A549 (cell line): ENCODE results near the gene NSG2. TPM values are rescaled to one million over a fixed set of nuclear protein-coding genes. Genes with fewer than 3 reads are reported as not detected.

ENCODE experiments used
- ATAC-seq, 2 experiments: fragments of 200-7000 bp in 1 of 2; fragments of >200 bp in 1 of 2; cut with Nextera tagmentation in 1 of 2; cut with Tn5 transposase in 1 of 2; 3 replicates each; pipeline versions ENCODE4 v1.8.0 to v1.9.1; 2018 to 2020; ENCODE audit warnings: mild to moderate bottlenecking in 1 of 2, moderate library complexity in 1 of 2
- CTCF ChIA-PET: fragments of 300-600 bp; sonication (Branson Sonifier 250); formaldehyde crosslinking; extraction: SDS; loops from one replicate; lab custom pipeline; 2021; ENCODE audit warnings: antibody characterized with exemption, inconsistent platforms; lab: Yijun Ruan, JAX
- POLR2A ChIA-PET: fragments of 350-600 bp; formaldehyde crosslinking; extraction: SDS; loops from one replicate; lab custom pipeline; 2021; ENCODE audit warnings: antibody characterized with exemption, inconsistent platforms; lab: Yijun Ruan, JAX
- DNase-seq, 2 experiments: peaks; one replicate each; pipeline versions ENCODE4 v3.0.0 to v3.0.0-alpha.2; 2011 to 2016; ENCODE audit warnings: low read depth in 1 of 2, low spot score in 1 of 2
- FAIRE-seq: peaks from 2 replicates; lab custom pipeline; 2011; peaks lifted over from hg19 to GRCh38; lab: Jason Lieb, UNC
- H3K27ac ChIP-seq, 2 experiments: fragments of >200 bp; sonication (Bioruptor Twin); formaldehyde crosslinking; 3 replicates each; pipeline ENCODE4 v1.5.1; 2016 to 2017
- H3K4me1 ChIP-seq: fragments of >200 bp; sonication (Bioruptor Twin); formaldehyde crosslinking; 3 replicates; pipeline ENCODE4 v1.6.1; 2016
- H3K4me2 ChIP-seq: fragments of >200 bp; sonication (Bioruptor Twin); formaldehyde crosslinking; 3 replicates; pipeline ENCODE4 v1.6.1; 2016
- H3K4me3 ChIP-seq: fragments of >200 bp; sonication (Bioruptor Twin); formaldehyde crosslinking; 3 replicates; pipeline ENCODE4 v1.5.1; 2016
- H3K9me3 ChIP-seq: fragments of >200 bp; sonication (Bioruptor Twin); formaldehyde crosslinking; 3 replicates; pipeline ENCODE4 v1.6.1; 2016
- ATOH8 ChIP-seq: fragments of 250-450 bp; sonication (Bioruptor Pico); IDR thresholded peaks from 2 replicates; pipeline ENCODE4 v1.5.0; 2020; ENCODE audit warnings: low read depth, mild to moderate bottlenecking, moderate library complexity
- BCL3 ChIP-seq: fragments of >200 bp; sonication (Bioruptor Twin); formaldehyde crosslinking; IDR thresholded peaks from 3 replicates; pipeline ENCODE4 v1.6.1; 2016
- CBX2 ChIP-seq: fragments of 200-600 bp; sonication (generic); IDR thresholded peaks from 2 replicates; pipeline ENCODE4 v1.6.1; 2016; ENCODE audit warnings: low read depth, mild to moderate bottlenecking, borderline replicate concordance
- CBX8 ChIP-seq: fragments of 200-600 bp; sonication (generic); IDR thresholded peaks from 2 replicates; pipeline ENCODE4 v1.6.1; 2016
- CEBPB ChIP-seq, 2 experiments: fragments of >200 bp in 1 of 2; sonication (Bioruptor Twin) in 1 of 2; formaldehyde crosslinking in 1 of 2; IDR thresholded peaks; 2 replicates each; pipeline ENCODE4 v1.6.1; 2012 to 2016
- CHD4 ChIP-seq: fragments of 200-600 bp; sonication (generic); IDR thresholded peaks from 2 replicates; pipeline ENCODE4 v1.6.1; 2016; ENCODE audit warnings: antibody characterized with exemption, mild to moderate bottlenecking, borderline replicate concordance
- CTCF ChIP-seq: fragments of >200 bp; sonication (Bioruptor Twin); formaldehyde crosslinking; IDR thresholded peaks from 3 replicates; pipeline ENCODE4 v1.5.1; 2016
- ELK1 ChIP-seq: fragments of 150-350 bp; IDR thresholded peaks from 2 replicates; pipeline ENCODE4 v1.6.1; 2014; ENCODE audit warnings: low read depth, mild to moderate bottlenecking, low read length
- EP300 ChIP-seq, 2 experiments: fragments of >200 bp; sonication (Bioruptor Twin); formaldehyde crosslinking; IDR thresholded peaks; 2 replicates in 1 of 2; 3 replicates in 1 of 2; pipeline ENCODE4 v1.6.1; 2016 to 2017
- FOSB ChIP-seq: fragments of 250-450 bp; sonication (Bioruptor Pico); IDR thresholded peaks from 2 replicates; pipeline ENCODE4 v1.5.0; 2020; ENCODE audit warnings: mild to moderate bottlenecking, moderate library complexity
- FOXS1 ChIP-seq: fragments of 250-450 bp; sonication (Bioruptor Pico); IDR thresholded peaks from 2 replicates; pipeline ENCODE4 v1.5.0; 2020; ENCODE audit warnings: mild to moderate bottlenecking, moderate library complexity
- GATA3 ChIP-seq: IDR thresholded peaks from 2 replicates; pipeline ENCODE4 v1.6.1; 2012; ENCODE audit warnings: borderline replicate concordance
- HEYL ChIP-seq: fragments of 250-450 bp; sonication (Bioruptor Pico); IDR thresholded peaks from 2 replicates; pipeline ENCODE4 v1.8.0; 2021; ENCODE audit warnings: mild to moderate bottlenecking, moderate library complexity
- HOXA7 ChIP-seq: fragments of 250-450 bp; sonication (Bioruptor Pico); IDR thresholded peaks from 2 replicates; pipeline ENCODE4 v1.5.0; 2020; ENCODE audit warnings: mild to moderate bottlenecking, moderate library complexity
- HOXB13 ChIP-seq: fragments of 250-450 bp; sonication (Bioruptor Pico); IDR thresholded peaks from 2 replicates; pipeline ENCODE4 v1.5.0; 2020; ENCODE audit warnings: low read depth, mild to moderate bottlenecking, moderate library complexity
- JUN ChIP-seq, 2 experiments: fragments of >200 bp; sonication (Bioruptor Twin); formaldehyde crosslinking; IDR thresholded peaks; 2 replicates in 1 of 2; 3 replicates in 1 of 2; pipeline ENCODE4 v1.6.1; 2016 to 2017
- KDM1A ChIP-seq: fragments of 200-600 bp; sonication (generic); IDR thresholded peaks from 2 replicates; pipeline ENCODE4 v1.6.1; 2016; ENCODE audit warnings: low read depth, mild to moderate bottlenecking
- KDM5A ChIP-seq: fragments of 200-600 bp; sonication (generic); IDR thresholded peaks from 2 replicates; pipeline ENCODE4 v1.6.1; 2016; ENCODE audit warnings: antibody characterized with exemption, mild to moderate bottlenecking
- MAFK ChIP-seq: fragments of 450-650 bp; IDR thresholded peaks from 2 replicates; pipeline ENCODE4 v1.6.1; 2014; ENCODE audit not compliant: partially characterized antibody
- NPAS2 ChIP-seq: fragments of 250-450 bp; sonication (Bioruptor Pico); IDR thresholded peaks from 2 replicates; pipeline ENCODE4 v1.8.0; 2022; ENCODE audit warnings: mild to moderate bottlenecking, moderate library complexity, borderline replicate concordance
- NR3C1 ChIP-seq: fragments of >200 bp; sonication (Bioruptor Twin); formaldehyde crosslinking; IDR thresholded peaks from 3 replicates; pipeline ENCODE4 v1.6.1; 2017
- POLR2A ChIP-seq: IDR thresholded peaks from 2 replicates; pipeline ENCODE4 v1.6.1; 2012; ENCODE audit warnings: mild to moderate bottlenecking, low read length
- RAD21 ChIP-seq, 2 experiments: fragments of >200 bp in 1 of 2; sonication (Bioruptor Twin) in 1 of 2; formaldehyde crosslinking in 1 of 2; IDR thresholded peaks in 1 of 2; conservative IDR thresholded peaks in 1 of 2; 2 replicates in 1 of 2; 3 replicates in 1 of 2; pipeline ENCODE4 v1.6.1; 2012 to 2018; ENCODE audit warnings: inconsistent platforms in 1 of 2
- RARB ChIP-seq: fragments of 250-450 bp; sonication (Bioruptor Pico); IDR thresholded peaks from 2 replicates; pipeline ENCODE4 v1.8.0; 2021; ENCODE audit warnings: mild to moderate bottlenecking, moderate library complexity
- RFX5 ChIP-seq: fragments of 450-650 bp; IDR thresholded peaks from 2 replicates; pipeline ENCODE4 v1.7.1; 2014; ENCODE audit warnings: antibody characterized with exemption, mild to moderate bottlenecking, moderate library complexity
- RNF2 ChIP-seq: fragments of 200-600 bp; sonication (generic); IDR thresholded peaks from 2 replicates; pipeline ENCODE4 v1.6.1; 2016; ENCODE audit warnings: low read depth, mild to moderate bottlenecking, antibody characterized with exemption, moderate library complexity, borderline replicate concordance
- SMC3 ChIP-seq: fragments of >200 bp; sonication (Bioruptor Twin); formaldehyde crosslinking; IDR thresholded peaks from 3 replicates; pipeline ENCODE4 v1.6.1; 2018; ENCODE audit warnings: inconsistent platforms
- TFCP2L1 ChIP-seq: fragments of 250-450 bp; sonication (Bioruptor Pico); IDR thresholded peaks from 2 replicates; pipeline ENCODE4 v1.5.0; 2021; ENCODE audit warnings: mild to moderate bottlenecking
- ZNF302 ChIP-seq: fragments of 250-450 bp; sonication (Bioruptor Pico); IDR thresholded peaks from 2 replicates; pipeline ENCODE4 v1.9.0; 2021; ENCODE audit warnings: inconsistent platforms, mild to moderate bottlenecking, moderate library complexity
- ZSCAN20 ChIP-seq: fragments of 250-450 bp; sonication (Bioruptor Pico); IDR thresholded peaks from 2 replicates; pipeline ENCODE4 v1.8.0; 2022; ENCODE audit warnings: mild to moderate bottlenecking, moderate library complexity
- WGBS: methylation state at CpG from one replicate; pipeline ENCODE4 v1.1.6; 2017; ENCODE audit errors: missing lambda C conversion rate; 5-methylcytosine and 5-hydroxymethylcytosine counted together
- polyA plus RNA-seq, 4 experiments: library from polyadenylated mRNA; depleted of rRNA in 3 of 4; stranded (reverse); fragments of >200 nt; fragmentation: RNase III in 1 of 4; extraction: RNeasy Plus Mini Kit Qiagen cat#74134 plus additional on column Dnase treatment in 1 of 4; gene quantifications; 2 replicates in 3 of 4; 3 replicates in 1 of 4; pipeline ENCODE4 v1.2.3, GENCODE V29; 2011 to 2017

The NSG2 gene
- polyA plus RNA-seq, 2 of the 4 experiments (the other 2 are of a cell fraction), result 0.06 TPM; not detected in 1

GRCh38 chr5:173998531-173998930 lies 47.0 kb upstream of the NSG2 start:
- DNase-seq, result no peak
- 6% methylated on average over 4 of the region's 4 CpGs for WGBS
- Histone ChIP-seq H3K27ac (no peak overlapping the region), H3K4me2 (no peak overlapping the region), H3K4me1 (0 out of 3 replicates have a peak, but pooled peaks cover 3% of the 10 kb centered on the region), H3K4me3 (no peak overlapping the region), H3K9me3 (no peaks in the 10 kb centered on the region)
- ChIA-PET POLR2A (no interaction called here), CTCF (interaction anchor here (1.1 to 1.2 kb wide), 2 partner anchors 15 to 319 kb away, joined by 3 read pairs; no protein-coding TSS in a partner anchor)
- TF ChIP-seq HOXA7 (CRISPR knock-in tag) (no peak), RARB (CRISPR knock-in tag) (no peak), ATOH8 (CRISPR knock-in tag) (no peak), ZNF302 (no peak), CEBPB (IDR thresholded peaks at IDR 0.05) (no peak), RFX5 (no peak)
- peak; percentile 7 for FAIRE-seq
- ATAC-seq, result no peak

- WGBS, result 31% methylated on average over 4 of the region's 4 CpGs
- H3K4me3 ChIP-seq, result no peak overlapping the region
- no peak overlapping the region for H3K4me2 ChIP-seq
- no peak overlapping the region for H3K27ac ChIP-seq
- DNase-seq, result no peak
- no peaks in the 10 kb centered on the region for H3K9me3 ChIP-seq
- 0 out of 3 replicates have a peak, but pooled peaks cover 3% of the 10 kb centered on the region for H3K4me1 ChIP-seq
- ChIA-PET CTCF (interaction anchor here (0.7 kb wide), 1 partner anchor 381 kb away, joined by 3 read pairs; no protein-coding TSS in a partner anchor), POLR2A (no interaction called here)
- TF ChIP-seq KDM1A, result no peak
- TF ChIP-seq CTCF, result no peak
- no peak for TF ChIP-seq BCL3
- TF ChIP-seq ELK1, result no peak
- no peak for TF ChIP-seq NR3C1
- no peak for TF ChIP-seq KDM5A
- TF ChIP-seq EP300 (IDR thresholded peaks at IDR 0.05), result no peak
- TF ChIP-seq HEYL, result no peak
- no peak for TF ChIP-seq POLR2A
- ATAC-seq, result no peak
- no peak for FAIRE-seq
Measured at GRCh38 chr5:174000076-174000475, 45.4 kb upstream of the NSG2 start.

- ChIA-PET POLR2A (no interaction called here), CTCF (no interaction called here)
- Histone ChIP-seq H3K4me2 (no peak overlapping the region), H3K4me3 (no peak overlapping the region), H3K27ac (no peak overlapping the region), H3K9me3 (no peaks in the 10 kb centered on the region), H3K4me1 (no peaks in the 10 kb centered on the region)
- DNase-seq (no peak), ATAC-seq (no peak), FAIRE-seq (no peak)
- TF ChIP-seq GATA3 (no peak), HOXB13 (CRISPR knock-in tag) (no peak), JUN (IDR thresholded peaks at IDR 0.05) (no peak), ATOH8 (CRISPR knock-in tag) (no peak), ZSCAN20 (CRISPR knock-in tag) (no peak), CBX8 (no peak), RNF2 (no peak), HOXA7 (CRISPR knock-in tag) (no peak), FOSB (CRISPR knock-in tag) (no peak), CHD4 (no peak), RAD21 (conservative IDR thresholded peaks at IDR 0.05 in 1 of 2, IDR thresholded peaks at IDR 0.05 in 1 of 2) (no peak), FOXS1 (CRISPR knock-in tag) (no peak), ELK1 (no peak), CBX2 (no peak), MAFK (no peak), CEBPB (IDR thresholded peaks at IDR 0.05) (no peak), TFCP2L1 (no peak), SMC3 (no peak), NPAS2 (CRISPR knock-in tag) (no peak), POLR2A (no peak)
Measured at GRCh38 chr5:174003795-174004194, 41.7 kb upstream of the NSG2 start.
